ENCODE results near the gene CROCC. TPM values are rescaled to one million over a fixed set of nuclear protein-coding genes. Genes with fewer than 3 reads are reported as not detected.

CROCC gene
- polyA plus RNA-seq, 1 donor (not counting 4 experiments of a cell fraction or from before 2014, with no cell fraction given), result 8.2 TPM

DNA sequence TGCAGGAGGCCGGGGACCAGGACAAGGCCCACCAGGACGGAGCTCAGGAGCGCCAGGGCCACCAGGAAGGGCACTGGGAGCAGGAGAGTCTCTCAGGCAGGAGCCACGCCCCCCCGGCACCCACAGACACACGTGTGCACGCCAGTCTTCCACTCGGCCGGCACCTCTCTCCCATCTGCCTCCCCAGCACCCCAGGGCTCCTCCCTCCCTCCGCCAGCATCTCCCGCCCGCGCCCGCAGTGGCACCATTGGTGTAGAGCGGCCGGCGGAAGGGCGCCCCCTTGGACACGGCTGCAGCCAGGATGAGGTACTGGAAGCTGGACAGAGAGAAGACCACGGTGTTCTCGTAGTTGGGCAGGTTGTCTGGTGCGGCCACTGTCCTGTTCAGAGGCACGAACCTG lies 64.8 kb downstream of the CROCC start:
- H2AFZ ChIP-seq (ENCODE audit: control insufficient read depth, low read length), result no peak overlapping the region
- H3K79me2 ChIP-seq (ENCODE audit: control insufficient read depth, insufficient read depth, low read length), result no peaks in the 10 kb centered on the region
- no peak overlapping the region for H3K27ac ChIP-seq (ENCODE audit: control insufficient read depth, insufficient read depth, low read length)
- TF ChIP-seq, protein P1, sequence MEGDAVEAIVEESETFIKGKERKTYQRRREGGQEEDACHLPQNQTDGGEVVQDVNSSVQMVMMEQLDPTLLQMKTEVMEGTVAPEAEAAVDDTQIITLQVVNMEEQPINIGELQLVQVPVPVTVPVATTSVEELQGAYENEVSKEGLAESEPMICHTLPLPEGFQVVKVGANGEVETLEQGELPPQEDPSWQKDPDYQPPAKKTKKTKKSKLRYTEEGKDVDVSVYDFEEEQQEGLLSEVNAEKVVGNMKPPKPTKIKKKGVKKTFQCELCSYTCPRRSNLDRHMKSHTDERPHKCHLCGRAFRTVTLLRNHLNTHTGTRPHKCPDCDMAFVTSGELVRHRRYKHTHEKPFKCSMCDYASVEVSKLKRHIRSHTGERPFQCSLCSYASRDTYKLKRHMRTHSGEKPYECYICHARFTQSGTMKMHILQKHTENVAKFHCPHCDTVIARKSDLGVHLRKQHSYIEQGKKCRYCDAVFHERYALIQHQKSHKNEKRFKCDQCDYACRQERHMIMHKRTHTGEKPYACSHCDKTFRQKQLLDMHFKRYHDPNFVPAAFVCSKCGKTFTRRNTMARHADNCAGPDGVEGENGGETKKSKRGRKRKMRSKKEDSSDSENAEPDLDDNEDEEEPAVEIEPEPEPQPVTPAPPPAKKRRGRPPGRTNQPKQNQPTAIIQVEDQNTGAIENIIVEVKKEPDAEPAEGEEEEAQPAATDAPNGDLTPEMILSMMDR (optimal IDR thresholded peaks at IDR 0.05 in 1 of 3, IDR thresholded peaks at IDR 0.05 in 1 of 3, conservative IDR thresholded peaks at IDR 0.05 in 1 of 3; ENCODE audit: extremely low read depth in 1 of 3, insufficient read depth in 2 of 3, low read length in 3 of 3), result no peak
- TF ChIP-seq EZH2 (IDR thresholded peaks at IDR 0.05; ENCODE audit: low read length), result no peak
- no peak for DNase-seq (ENCODE audit: low read depth, low spot score)
- H3K27me3 ChIP-seq (ENCODE audit: control insufficient read depth, extremely low read depth, insufficient read depth, low read length), result no peaks in the 10 kb centered on the region
- peaks cover 14 to 20% of the 10 kb centered on the region in 2 experiments for H3K36me3 ChIP-seq (ENCODE audit: control insufficient read depth in 2 of 2, extremely low read depth in 1 of 2, insufficient read depth in 2 of 2, low read length in 2 of 2)
- no peaks in the 10 kb centered on the region for H3K9me1 ChIP-seq (ENCODE audit: control insufficient read depth, extremely low read depth, insufficient read depth, low read length)
- H3K9me3 ChIP-seq (ENCODE audit: control insufficient read depth, low read depth, low read length), result no peaks in the 10 kb centered on the region
- H3K4me3 ChIP-seq (ENCODE audit: control insufficient read depth in 2 of 3, extremely low read depth in 1 of 3, insufficient read depth in 2 of 3, low read depth in 1 of 3, low read length in 3 of 3), result no peak overlapping the region
- dilution Hi-C loops (cut with MboI; ENCODE audit: extremely low pct_ligation_motif_present, low sequenced_read_pairs), result no loop called here
- H3K9ac ChIP-seq (ENCODE audit: control insufficient read depth, extremely low read depth, insufficient read depth, low read length), result no peak overlapping the region
- no peak for FAIRE-seq
- H3K4me1 ChIP-seq (ENCODE audit: control insufficient read depth, extremely low read depth, insufficient read depth, low read length), result peaks cover 21% of the 10 kb centered on the region
- H3K4me2 ChIP-seq (ENCODE audit: control insufficient read depth, extremely low read depth, insufficient read depth, low read depth, low read length), result no peak overlapping the region
- no peaks in the 10 kb centered on the region for H4K20me1 ChIP-seq (ENCODE audit: control insufficient read depth, extremely low read depth, insufficient read depth, low read length)

DNA sequence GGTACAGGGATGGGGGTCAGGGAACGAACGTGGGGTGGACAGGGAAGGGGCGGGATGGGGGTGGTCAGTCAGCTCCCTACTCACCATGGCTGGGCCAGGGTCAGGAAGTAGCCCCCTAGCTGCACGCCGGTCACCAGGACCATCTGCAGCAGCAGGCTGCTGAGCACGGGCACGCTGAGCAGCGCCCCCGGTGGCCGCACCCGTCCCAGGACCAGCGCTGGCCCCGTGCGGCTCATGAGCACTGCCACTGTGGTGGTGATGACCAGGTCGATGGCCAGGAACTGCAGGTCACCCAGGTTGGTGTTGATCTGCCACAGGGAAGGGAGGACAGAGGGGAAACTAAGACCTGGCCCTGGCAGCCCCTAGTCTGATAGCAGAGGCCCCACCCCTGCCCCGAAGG lies 65.2 kb downstream of the CROCC start:
- H4K20me1 ChIP-seq (ENCODE audit: control insufficient read depth, extremely low read depth, insufficient read depth, low read length), result no peaks in the 10 kb centered on the region
- TF ChIP-seq, protein P1 (optimal IDR thresholded peaks at IDR 0.05 in 1 of 3, IDR thresholded peaks at IDR 0.05 in 1 of 3, conservative IDR thresholded peaks at IDR 0.05 in 1 of 3; ENCODE audit: extremely low read depth in 1 of 3, insufficient read depth in 2 of 3, low read length in 3 of 3), result peak in 2 of 3 experiments; percentile 34 to 64
- no peak for TF ChIP-seq EZH2 (IDR thresholded peaks at IDR 0.05; ENCODE audit: low read length)
- H2AFZ ChIP-seq (ENCODE audit: control insufficient read depth, low read length), result no peak overlapping the region
- no peak overlapping the region for H3K27ac ChIP-seq (ENCODE audit: control insufficient read depth, insufficient read depth, low read length)
- no peaks in the 10 kb centered on the region for H3K9me3 ChIP-seq (ENCODE audit: control insufficient read depth, low read depth, low read length)
- H3K27me3 ChIP-seq (ENCODE audit: control insufficient read depth, extremely low read depth, insufficient read depth, low read length), result no peaks in the 10 kb centered on the region
- no peak overlapping the region for H3K4me3 ChIP-seq (ENCODE audit: control insufficient read depth in 2 of 3, extremely low read depth in 1 of 3, insufficient read depth in 2 of 3, low read depth in 1 of 3, low read length in 3 of 3)
- no peaks in the 10 kb centered on the region for H3K79me2 ChIP-seq (ENCODE audit: control insufficient read depth, insufficient read depth, low read length)
- DNase-seq (ENCODE audit: low read depth, low spot score), result no peak
- dilution Hi-C loops (cut with MboI; ENCODE audit: extremely low pct_ligation_motif_present, low sequenced_read_pairs), result no loop called here
- H3K9me1 ChIP-seq (ENCODE audit: control insufficient read depth, extremely low read depth, insufficient read depth, low read length), result no peaks in the 10 kb centered on the region
- FAIRE-seq, result no peak
- no peak overlapping the region for H3K9ac ChIP-seq (ENCODE audit: control insufficient read depth, extremely low read depth, insufficient read depth, low read length)
- H3K4me2 ChIP-seq (ENCODE audit: control insufficient read depth, extremely low read depth, insufficient read depth, low read depth, low read length), result no peak overlapping the region
- H3K36me3 ChIP-seq (ENCODE audit: control insufficient read depth in 2 of 2, extremely low read depth in 1 of 2, insufficient read depth in 2 of 2, low read length in 2 of 2), result peaks cover 14 to 23% of the 10 kb centered on the region in 2 experiments
- peaks cover 17% of the 10 kb centered on the region for H3K4me1 ChIP-seq (ENCODE audit: control insufficient read depth, extremely low read depth, insufficient read depth, low read length)
